H1 (cell line): ENCODE measurements around the gene BCL2L11. TPM values are rescaled to one million over a fixed set of nuclear protein-coding genes. Genes with fewer than 3 reads are reported as not detected.

ENCODE experiments used
- ATF2 ChIP-seq: IDR thresholded peaks from 2 replicates; pipeline ENCODE4 v1.6.1; 2012; ENCODE audit warnings: low read length, inconsistent platforms
- EGR1 ChIP-seq: IDR thresholded peaks from 2 replicates; pipeline ENCODE4 v1.6.1; 2011; ENCODE audit warnings: low read depth, low read length, borderline replicate concordance
- MAFK ChIP-seq: IDR thresholded peaks from 2 replicates; pipeline ENCODE4 v1.6.1; 2012; ENCODE audit warnings: low read depth, mild to moderate bottlenecking, improper control_type of control experiment, low read length
- SAP30 ChIP-seq: fragments of 300-600 bp; sonication (generic); IDR thresholded peaks from 2 replicates; pipeline ENCODE4 v1.7.1; 2012; ENCODE audit warnings: low read length, moderate library complexity, mild to moderate bottlenecking, inconsistent platforms; ENCODE audit not compliant: insufficient read depth, insufficient replicate concordance
- TAF1 ChIP-seq: IDR thresholded peaks from 2 replicates; pipeline ENCODE4 v1.6.1; 2011; ENCODE audit warnings: mild to moderate bottlenecking, low read depth, low read length
- polyA plus RNA-seq, 7 experiments: library from polyadenylated mRNA; depleted of rRNA in 3 of 7; stranded (reverse) in 5 of 7; unstranded in 2 of 7; fragments of >200 nt in 5 of 7; fragments of 200-250 nt in 2 of 7; gene quantifications; 1 replicate in 5 of 7; 2 replicates in 1 of 7; 4 replicates in 1 of 7; pipeline versions ENCODE4 v1.2.1 to v1.2.3, GENCODE V29; 2011 to 2013; ENCODE audit warnings: missing spikeins in 2 of 7, mixed read lengths in 2 of 7
- total RNA-seq: library from RNA; stranded (reverse); fragmentation: NEBNext Ultra II Directional; extraction: Animal tissue kit (Norgen Biotek cat#: 25700); gene quantifications from 2 replicates; pipeline ENCODE4 v1.2.1, GENCODE V29; 2021

Gene BCL2L11
- total and polyA plus RNA-seq, 2 of the 8 experiments (the other 6 are each of a cell fraction or from before 2014, with no cell fraction given), result 7.5 to 22.9 TPM

GRCh38 chr2:111071600-111072171 is 49.0 kb upstream of the BCL2L11 start (continued):
- TF ChIP-seq ATF2 (no peak), SAP30 (no peak), EGR1 (no peak), TAF1 (no peak), MAFK (no peak)
- TF ChIP-seq, all 59 proteins: peak for 0
